MM.1S (cell line): Measurements from ENCODE around the gene CAPS.

ENCODE experiments used
- DNase-seq: peaks from one replicate; pipeline ENCODE4 v3.0.0-alpha.2; 2015
- H2AFZ ChIP-seq: fragments of 300-600 bp; sonication (generic); 2 replicates; pipeline ENCODE4 v1.6.0; 2016; ENCODE audit warnings: antibody characterized with exemption, low read length
- H3F3A ChIP-seq: fragments of 300-600 bp; sonication (generic); 2 replicates; pipeline ENCODE4 v1.6.1; 2016; ENCODE audit warnings: mild to moderate bottlenecking, antibody characterized with exemption, low read length, moderate library complexity, mixed read lengths; ENCODE audit not compliant: insufficient read depth
- H3K27ac ChIP-seq: fragments of 300-600 bp; sonication (generic); 2 replicates; pipeline ENCODE4 v1.5.1; 2016; ENCODE audit warnings: mild to moderate bottlenecking, low read length
- H3K27me3 ChIP-seq: fragments of 300-600 bp; sonication (generic); replicated peaks from 2 replicates; pipeline ENCODE4 v1.6.0; 2016; ENCODE audit warnings: low read length; ENCODE audit not compliant: insufficient read depth
- H3K36me3 ChIP-seq: fragments of 300-600 bp; sonication (generic); replicated peaks from 2 replicates; pipeline ENCODE4 v1.6.1; 2016; ENCODE audit warnings: mild to moderate bottlenecking, low read length, mixed read lengths; ENCODE audit not compliant: insufficient read depth
- H3K4me1 ChIP-seq: fragments of 300-600 bp; sonication (generic); 2 replicates; pipeline ENCODE4 v1.6.1; 2016; ENCODE audit warnings: low read length, mixed read lengths
- H3K4me2 ChIP-seq: fragments of 300-600 bp; sonication (generic); 2 replicates; pipeline ENCODE4 v1.6.0; 2016; ENCODE audit warnings: low read depth, low read length
- H3K4me3 ChIP-seq: fragments of 300-600 bp; sonication (generic); 2 replicates; pipeline ENCODE4 v1.5.1; 2016; ENCODE audit warnings: low read length, mixed read lengths
- H3K79me2 ChIP-seq: fragments of 300-600 bp; sonication (generic); 2 replicates; pipeline ENCODE4 v1.6.1; 2016; ENCODE audit warnings: mixed run types, low read length, mixed read lengths
- H3K9ac ChIP-seq: fragments of 300-600 bp; sonication (generic); 2 replicates; pipeline ENCODE4 v1.6.1; 2016; ENCODE audit warnings: low read length, mixed read lengths
- H3K9me2 ChIP-seq: fragments of 300-600 bp; sonication (generic); replicated peaks from 2 replicates; pipeline ENCODE4 v1.6.1; 2016; ENCODE audit warnings: mild to moderate bottlenecking, low read length, mixed read lengths; ENCODE audit not compliant: insufficient read depth
- H3K9me3 ChIP-seq: fragments of 300-600 bp; sonication (generic); replicated peaks from 2 replicates; pipeline ENCODE4 v1.6.1; 2016; ENCODE audit warnings: mild to moderate bottlenecking, low read length, mixed read lengths; ENCODE audit not compliant: insufficient read depth
- H4K20me1 ChIP-seq: fragments of 300-600 bp; sonication (generic); 2 replicates; pipeline ENCODE4 v1.6.1; 2016; ENCODE audit warnings: mild to moderate bottlenecking, low read length, moderate library complexity, mixed read lengths; ENCODE audit not compliant: insufficient read depth
- CTCF ChIP-seq: fragments of 300-600 bp; sonication (generic); IDR thresholded peaks from 2 replicates; pipeline ENCODE4 v1.5.1; 2016; ENCODE audit warnings: antibody characterized with exemption, low read length, mixed read lengths
- EZH2 ChIP-seq: fragments of 300-600 bp; sonication (generic); optimal IDR thresholded peaks from 2 replicates; pipeline ENCODE3; 2017; ENCODE audit warnings: low read depth, mild to moderate bottlenecking, antibody characterized with exemption, low read length, mixed read lengths
- EZH2phosphoT487 ChIP-seq: fragments of 300-600 bp; sonication (generic); IDR thresholded peaks from 2 replicates; pipeline ENCODE4 v1.6.1; 2018; ENCODE audit warnings: antibody characterized with exemption, low read length

CAPS gene

GRCh38 chr19:5943623-5944022 lies 29.6 kb downstream of the CAPS start:
- Histone ChIP-seq H3F3A (peaks cover 2% of the 10 kb centered on the region; the same call in 1 of the 2 replicates), H3K79me2 (peaks cover 94% of the 10 kb centered on the region), H3K4me1 (peaks cover 3% of the 10 kb centered on the region), H3K9me3 (no peaks in the 10 kb centered on the region), H3K9ac (no peak overlapping the region), H4K20me1 (0 out of 2 replicates have a peak, but pooled peaks cover 3% of the 10 kb centered on the region), H3K4me2 (no peak overlapping the region), H3K9me2 (no peaks in the 10 kb centered on the region), H3K27ac (no peak overlapping the region), H3K4me3 (no peak overlapping the region), H2AFZ (no peak overlapping the region), H3K27me3 (no peaks in the 10 kb centered on the region), H3K36me3 (peaks cover 4% of the 10 kb centered on the region; the same call in 1 of the 2 replicates)
- no peak for DNase-seq
- TF ChIP-seq EZH2 (no peak), EZH2phosphoT487 (no peak), CTCF (no peak)

- H3K27ac ChIP-seq, result no peak overlapping the region
- TF ChIP-seq EZH2phosphoT487 (no peak), CTCF (no peak), EZH2 (no peak)
- no peak overlapping the region for H3K4me2 ChIP-seq
- H3K9me3 ChIP-seq, result no peaks in the 10 kb centered on the region
- H3K27me3 ChIP-seq, result no peaks in the 10 kb centered on the region
- H3K79me2 ChIP-seq, result peaks cover 89% of the 10 kb centered on the region
- DNase-seq, result no peak
- H3K9me2 ChIP-seq, result no peaks in the 10 kb centered on the region
- peaks cover 39% of the 10 kb centered on the region for H3K4me1 ChIP-seq
- no peak overlapping the region for H2AFZ ChIP-seq
- no peak overlapping the region for H3K9ac ChIP-seq
- H3K36me3 ChIP-seq, result peaks cover 4% of the 10 kb centered on the region; the same call in 1 of the 2 replicates
- 0 out of 2 replicates have a peak, but pooled peaks cover 3% of the 10 kb centered on the region for H4K20me1 ChIP-seq
- peaks cover 28% of the 10 kb centered on the region for H3F3A ChIP-seq
- no peak overlapping the region for H3K4me3 ChIP-seq
Observed at GRCh38 chr19:5947435-5947834, 33.4 kb downstream of the CAPS start.

- H3K27me3 ChIP-seq, result no peaks in the 10 kb centered on the region
- H3F3A ChIP-seq, result peaks cover 28% of the 10 kb centered on the region
- peaks cover 90% of the 10 kb centered on the region for H3K79me2 ChIP-seq
- H3K36me3 ChIP-seq, result peaks cover 4% of the 10 kb centered on the region; the same call in 1 of the 2 replicates
- H3K9me2 ChIP-seq, result no peaks in the 10 kb centered on the region
- H3K4me2 ChIP-seq, result peak overlapping the region; percentile 82
- peak overlapping the region; percentile 9; the same call in 1 of the 2 replicates for H3K4me3 ChIP-seq
- no peak overlapping the region for H2AFZ ChIP-seq
- no peak for DNase-seq
- H3K9me3 ChIP-seq, result no peaks in the 10 kb centered on the region
- TF ChIP-seq CTCF (no peak), EZH2phosphoT487 (no peak), EZH2 (no peak)
- H4K20me1 ChIP-seq, result no peaks in the 10 kb centered on the region
- peaks cover 53% of the 10 kb centered on the region for H3K4me1 ChIP-seq
- H3K27ac ChIP-seq, result peak overlapping the region; percentile 87
- peak overlapping the region; percentile 55 for H3K9ac ChIP-seq
Observed at GRCh38 chr19:5948752-5949564, 34.9 kb downstream of the CAPS start.
